ENCODE measurements around the gene RMI2.

The RMI2 gene

GRCh38 chr16:11330526-11331237, 14.6 kb upstream of the RMI2 start:
- H3K4me3 ChIP-seq (ENCODE audit: low read length), result no peak overlapping the region
- DNase-seq (ENCODE audit: low read depth), result no peak
- TF ChIP-seq CTCF (IDR thresholded peaks at IDR 0.05; ENCODE audit: insufficient read depth, low read depth, low read length, missing control alignments), result no peak

- no peak overlapping the region for H3K4me3 ChIP-seq (ENCODE audit: low read length)
- DNase-seq (ENCODE audit: low read depth), result no peak
- no peak for TF ChIP-seq CTCF (IDR thresholded peaks at IDR 0.05; ENCODE audit: insufficient read depth, low read depth, low read length, missing control alignments)
Measured at GRCh38 chr16:11331967-11332366, 13.3 kb upstream of the RMI2 start.

- H3K4me3 ChIP-seq (ENCODE audit: low read length), result no peak overlapping the region
- no peak for TF ChIP-seq CTCF (IDR thresholded peaks at IDR 0.05; ENCODE audit: insufficient read depth, low read depth, low read length, missing control alignments)
- DNase-seq (ENCODE audit: low read depth), result no peak
Measured at GRCh38 chr16:11333010-11333409, 12.2 kb upstream of the RMI2 start.

GRCh38 chr16:11333702-11334101, 11.6 kb upstream of the RMI2 start:
- H3K4me3 ChIP-seq (ENCODE audit: low read length), result no peak overlapping the region
- no peak for TF ChIP-seq CTCF (IDR thresholded peaks at IDR 0.05; ENCODE audit: insufficient read depth, low read depth, low read length, missing control alignments)
- peak; percentile 47 for DNase-seq (ENCODE audit: low read depth)

GRCh38 chr16:11334831-11335404, 10.3 kb upstream of the RMI2 start:
- TF ChIP-seq CTCF (IDR thresholded peaks at IDR 0.05; ENCODE audit: insufficient read depth, low read depth, low read length, missing control alignments), result no peak
- H3K4me3 ChIP-seq (ENCODE audit: low read length), result no peak overlapping the region
- DNase-seq (ENCODE audit: low read depth), result no peak

GRCh38 chr16:11339075-11339474, 6.2 kb upstream of the RMI2 start:
- H3K4me3 ChIP-seq (ENCODE audit: low read length), result no peak overlapping the region
- TF ChIP-seq CTCF (IDR thresholded peaks at IDR 0.05; ENCODE audit: insufficient read depth, low read depth, low read length, missing control alignments), result no peak
- DNase-seq (ENCODE audit: low read depth), result no peak

GRCh38 chr16:11340710-11341109, 4.5 kb upstream of the RMI2 start:
- no peak overlapping the region for H3K4me3 ChIP-seq (ENCODE audit: low read length)
- no peak for DNase-seq (ENCODE audit: low read depth)
- no peak for TF ChIP-seq CTCF (IDR thresholded peaks at IDR 0.05; ENCODE audit: insufficient read depth, low read depth, low read length, missing control alignments)
